Brain microvascular endothelial cell (primary cell): ENCODE results near the gene EPHA4.

Experiments used
- DNase-seq: peaks from one replicate; pipeline ENCODE4 v3.0.0-alpha.2; 2020
- H3K27ac ChIP-seq: fragments of 250-450 bp; sonication (Bioruptor Pico); 2 replicates; pipeline ENCODE4 v1.5.1; 2020; ENCODE audit warnings: mild to moderate bottlenecking, moderate library complexity
- H3K27me3 ChIP-seq: fragments of 250-450 bp; sonication (Bioruptor Pico); replicated peaks from 2 replicates; pipeline ENCODE4 v1.5.1; 2020; ENCODE audit warnings: mild to moderate bottlenecking
- H3K36me3 ChIP-seq: fragments of 250-450 bp; sonication (Bioruptor Pico); replicated peaks from 2 replicates; pipeline ENCODE4 v1.5.1; 2020; ENCODE audit warnings: mild to moderate bottlenecking
- H3K4me3 ChIP-seq: 2 replicates; pipeline ENCODE4 v1.5.1; 2011; ENCODE audit warnings: low read depth, mild to moderate bottlenecking, control low read depth, low read length, moderate library complexity
- CTCF ChIP-seq: IDR thresholded peaks from 2 replicates; pipeline ENCODE4 v1.5.1; 2011; ENCODE audit warnings: low read depth, mild to moderate bottlenecking, moderate library complexity, low read length, control low read depth, inconsistent platforms; ENCODE audit errors: missing control alignments
- in situ Hi-C: cut with HindIII; loops from 2 replicates; pipeline ENCODE4 v1.10.0; 2017; ENCODE audit warnings: low sequenced_read_pairs, low pct_ligation_motif_present

Gene EPHA4

DNA sequence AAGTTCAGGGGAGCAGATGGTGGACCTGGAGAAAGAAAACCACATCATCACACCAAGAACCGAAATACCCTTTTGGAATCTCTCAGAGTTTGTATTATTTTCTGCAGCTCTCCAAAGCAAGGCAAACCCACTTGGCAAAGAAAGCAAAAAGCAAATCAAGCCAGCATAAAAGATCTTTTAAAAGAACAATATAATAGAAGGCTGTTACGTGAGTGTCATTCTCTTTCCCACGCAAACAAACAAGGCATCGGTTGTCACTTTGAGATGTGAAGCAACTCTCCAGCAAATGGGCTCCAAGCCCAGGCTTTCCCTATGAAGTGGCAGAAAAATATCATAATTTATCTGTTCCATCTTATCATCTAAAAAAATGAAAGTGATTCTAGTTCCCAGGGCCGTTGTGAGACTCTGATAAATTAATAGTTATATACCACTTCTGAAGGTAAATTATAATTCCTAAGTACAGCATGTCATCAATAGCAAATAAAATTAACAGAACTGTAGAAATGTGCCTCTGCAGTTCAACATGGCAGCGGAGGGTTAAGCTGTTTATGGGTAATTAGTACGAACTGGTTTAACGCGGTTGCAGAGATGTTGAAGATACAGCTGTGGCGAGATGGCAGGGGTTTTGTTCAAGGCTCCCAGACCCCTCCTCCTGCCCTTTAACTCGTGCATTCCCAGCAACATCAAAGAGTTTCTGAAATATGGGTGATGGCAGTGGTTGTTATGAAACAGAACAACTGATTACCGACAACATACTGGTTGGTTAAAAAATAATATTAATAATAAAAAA is 89.2 kb downstream of the EPHA4 start:
- in situ Hi-C loops, result no loop called here

DNA sequence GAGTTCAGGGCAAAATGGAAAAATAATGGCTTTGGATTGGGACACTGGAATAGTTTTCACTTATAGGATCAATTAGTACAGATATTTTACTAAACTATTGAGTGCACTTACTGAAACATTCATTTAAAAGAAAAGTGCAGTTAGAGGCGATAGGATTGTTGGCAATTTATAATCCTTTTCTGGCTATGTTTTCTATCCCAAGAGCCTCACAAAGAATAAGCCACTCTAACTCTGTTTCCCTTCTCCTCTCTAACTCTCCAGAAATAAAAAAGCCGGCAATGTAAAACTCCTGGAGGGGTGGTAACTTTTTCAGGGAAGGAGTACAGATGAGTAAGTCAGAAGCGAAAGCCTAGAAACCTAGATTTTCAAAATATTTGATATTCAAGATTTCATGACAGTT is 91.3 kb downstream of the EPHA4 start:
- H3K36me3 ChIP-seq, result no peaks in the 10 kb centered on the region
- no peak overlapping the region for H3K4me3 ChIP-seq
- no peak for DNase-seq
- in situ Hi-C loops, result no loop called here
- no peaks in the 10 kb centered on the region for H3K27me3 ChIP-seq
- no peak for TF ChIP-seq CTCF
- no peak overlapping the region for H3K27ac ChIP-seq

More for the DNA sequence above, 89.2 kb downstream of the EPHA4 start:
- no peak for TF ChIP-seq CTCF
- Histone ChIP-seq H3K36me3 (no peaks in the 10 kb centered on the region), H3K4me3 (no peak overlapping the region), H3K27ac (no peak overlapping the region), H3K27me3 (no peaks in the 10 kb centered on the region)
- DNase-seq, result no peak

DNA sequence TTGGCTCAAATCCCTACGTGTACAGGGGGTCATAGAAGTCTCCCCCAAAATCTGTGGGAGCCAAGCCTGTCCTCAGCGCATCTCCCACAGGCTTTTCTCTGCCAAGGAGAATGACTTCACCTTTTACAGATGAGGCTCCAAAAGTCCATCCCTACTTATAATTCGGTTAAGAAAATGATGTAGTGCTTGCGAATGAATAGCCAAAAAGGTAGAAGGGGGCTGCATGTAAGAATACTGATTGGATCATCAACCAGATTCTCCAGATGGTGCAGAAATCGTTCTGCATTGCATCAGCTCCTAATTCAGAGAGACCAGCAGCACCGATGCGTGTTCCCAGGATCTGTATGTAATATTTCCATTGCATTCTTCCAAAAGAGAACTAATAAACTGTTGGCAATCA is 91.9 kb downstream of the EPHA4 start:
- no peak overlapping the region for H3K4me3 ChIP-seq
- no peak for TF ChIP-seq CTCF
- H3K27me3 ChIP-seq, result no peaks in the 10 kb centered on the region
- no peak overlapping the region for H3K27ac ChIP-seq
- H3K36me3 ChIP-seq, result no peaks in the 10 kb centered on the region
- DNase-seq, result no peak
- in situ Hi-C loops, result no loop called here

DNA sequence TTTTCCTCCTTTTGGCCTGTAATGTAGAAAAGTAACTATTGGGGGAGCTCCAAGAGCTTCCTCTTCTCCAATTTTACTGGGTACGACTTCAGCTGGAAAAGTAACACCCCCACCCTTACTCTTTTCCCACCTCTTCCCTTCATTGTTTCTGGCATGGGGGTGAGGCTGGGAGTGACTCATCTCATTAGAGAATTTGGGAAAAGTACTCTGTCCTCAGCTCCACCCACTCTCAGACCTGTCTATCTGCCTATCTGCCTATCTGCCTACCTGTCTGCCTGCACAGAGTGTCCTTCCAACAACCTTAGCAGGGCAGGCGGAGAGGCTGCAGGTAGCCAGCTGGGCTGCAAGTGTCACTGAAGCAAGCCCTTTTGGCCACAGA is 93.6 kb downstream of the EPHA4 start:
- no peak overlapping the region for H3K27ac ChIP-seq
- in situ Hi-C loops, result no loop called here
- DNase-seq, result no peak
- no peak for TF ChIP-seq CTCF
- no peaks in the 10 kb centered on the region for H3K36me3 ChIP-seq
- no peak overlapping the region for H3K4me3 ChIP-seq
- H3K27me3 ChIP-seq, result no peaks in the 10 kb centered on the region

DNA sequence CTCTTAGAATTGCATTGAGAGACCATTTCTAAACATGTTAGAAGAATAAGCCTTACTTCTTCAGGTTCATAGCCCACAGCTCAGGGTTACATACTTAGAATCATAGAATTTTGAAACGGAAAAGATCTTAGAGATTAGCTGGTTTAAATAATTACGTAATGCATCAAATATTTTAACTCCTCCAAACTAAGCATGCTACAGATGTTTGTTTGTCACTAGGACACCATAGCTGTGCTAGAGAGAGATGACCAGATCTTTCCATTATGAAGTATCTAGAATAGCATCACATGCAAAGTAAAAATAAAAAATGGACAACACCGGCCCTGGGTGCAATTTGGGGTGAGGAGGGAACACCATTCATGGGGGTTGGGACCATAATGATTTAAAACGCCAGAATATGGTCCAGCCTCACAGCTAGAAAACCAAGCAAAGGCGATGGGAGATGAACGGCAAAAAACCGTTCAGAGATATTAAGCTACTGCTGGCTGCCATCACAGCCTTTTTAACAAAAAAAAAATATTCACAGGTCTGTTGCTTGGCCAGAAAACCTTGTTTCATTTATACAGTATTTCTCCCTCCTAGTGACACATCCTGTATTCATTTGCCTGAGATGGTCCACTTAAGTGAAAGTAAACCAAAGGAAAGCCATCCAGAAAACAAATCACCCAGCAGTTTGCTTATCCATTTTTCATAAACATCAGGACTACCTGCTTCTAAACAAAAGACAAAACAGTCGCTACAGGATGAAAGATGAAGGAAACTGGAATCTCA is 94.2 kb downstream of the EPHA4 start:
- Histone ChIP-seq H3K4me3 (no peak overlapping the region), H3K27me3 (no peaks in the 10 kb centered on the region), H3K36me3 (no peaks in the 10 kb centered on the region), H3K27ac (no peak overlapping the region)
- in situ Hi-C loops, result no loop called here
- DNase-seq, result no peak
- no peak for TF ChIP-seq CTCF
